ENCODE data around the gene RPL37A.

RPL37A gene

GRCh38 chr2:216546241-216546640, 47.6 kb downstream of the RPL37A start:
- DNase-seq: no peak

GRCh38 chr2:216546641-216547403, 48.2 kb downstream of the RPL37A start:
- DNase-seq: no peak

GRCh38 chr2:216548901-216549331, 50.3 kb downstream of the RPL37A start:
- DNase-seq: peak in 16 of 56 donors; percentile 2 to 36 (median 10)

DNA sequence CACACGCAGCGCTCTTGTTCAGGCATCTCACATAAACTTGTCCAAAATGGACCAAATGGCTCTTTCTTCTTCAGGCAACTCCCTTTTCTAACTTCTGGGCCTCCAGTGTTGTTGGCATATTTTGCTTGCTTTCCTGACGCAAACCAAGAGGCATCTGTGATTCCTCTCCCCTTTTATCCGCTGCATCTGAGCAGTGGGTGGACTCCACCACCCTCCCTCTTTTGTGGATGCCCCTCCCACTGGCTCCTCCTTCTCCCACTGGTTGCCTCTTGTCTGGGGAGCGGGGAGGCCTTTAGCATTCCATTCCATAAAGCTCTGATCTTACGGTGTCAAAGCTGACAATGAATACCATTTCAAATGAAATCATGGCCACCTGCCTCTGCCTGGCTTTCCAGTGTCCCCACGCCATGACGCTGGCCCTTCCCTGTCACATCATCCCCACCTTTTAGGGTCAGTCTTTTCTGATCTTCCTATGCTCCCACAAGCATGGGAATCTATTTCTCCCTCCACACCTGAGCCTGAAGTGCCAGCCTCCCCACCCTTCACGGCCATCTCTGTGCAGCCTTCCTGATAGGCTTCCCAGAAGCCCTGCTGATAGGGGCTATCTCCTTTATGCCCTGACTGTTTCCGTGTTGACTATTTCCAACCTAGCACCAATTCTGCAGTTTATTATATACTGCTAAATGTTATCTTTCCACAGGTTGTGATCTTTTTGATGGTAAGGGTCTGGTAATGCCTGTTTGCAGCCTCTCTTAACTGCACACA, 51.5 kb downstream of the RPL37A start:
- DNase-seq: no peak

GRCh38 chr2:216551234-216552068, 52.8 kb downstream of the RPL37A start:
- no peak for DNase-seq

- DNase-seq: no peak
These were observed 54.4 kb downstream of the RPL37A start for GRCh38 chr2:216553093-216553478.

Measured in nucleus accumbens (tissue), 56 donors.